KMS-11 (cell line): Measurements from ENCODE around the gene ATOH7.

ENCODE experiments used
- H2AFZ ChIP-seq: fragments of 200-600 bp; sonication (generic); 2 replicates; pipeline ENCODE4 v1.6.1; 2016; ENCODE audit warnings: antibody characterized with exemption, mixed run types, low read depth
- H3K27ac ChIP-seq: fragments of 200-600 bp; sonication (generic); 2 replicates; pipeline ENCODE4 v1.6.1; 2016; ENCODE audit warnings: mild to moderate bottlenecking, mixed run types
- H3K27me3 ChIP-seq: fragments of 200-600 bp; sonication (generic); 2 replicates; pipeline ENCODE4 v1.6.1; 2017; ENCODE audit warnings: mild to moderate bottlenecking, low read depth, mixed run types, moderate library complexity; ENCODE audit not compliant: insufficient read depth
- H3K36me3 ChIP-seq: fragments of 200-600 bp; sonication (generic); 2 replicates; pipeline ENCODE4 v1.6.1; 2017; ENCODE audit warnings: mild to moderate bottlenecking, mixed run types; ENCODE audit not compliant: insufficient read depth
- H3K4me1 ChIP-seq: fragments of 200-600 bp; sonication (generic); 2 replicates; pipeline ENCODE4 v1.6.1; 2016; ENCODE audit warnings: mild to moderate bottlenecking, low read depth, mixed run types; ENCODE audit not compliant: poor library complexity, severe bottlenecking
- H3K4me2 ChIP-seq: fragments of 200-600 bp; sonication (generic); 2 replicates; pipeline ENCODE4 v1.7.0; 2016; ENCODE audit warnings: mild to moderate bottlenecking, mixed run types
- H3K4me3 ChIP-seq: fragments of 200-600 bp; sonication (generic); IDR thresholded peaks from 2 replicates; pipeline ENCODE4 v1.6.1; 2017; ENCODE audit warnings: low read depth, low read length, mixed read lengths; ENCODE audit not compliant: insufficient read depth
- H3K79me2 ChIP-seq: fragments of 200-600 bp; sonication (generic); 2 replicates; pipeline ENCODE4 v1.6.1; 2016; ENCODE audit warnings: low read depth, mixed run types; ENCODE audit not compliant: insufficient read depth
- H3K9ac ChIP-seq: fragments of 200-600 bp; sonication (generic); 2 replicates; pipeline ENCODE4 v1.6.1; 2016; ENCODE audit warnings: mild to moderate bottlenecking, mixed run types
- H4K20me1 ChIP-seq: fragments of 200-600 bp; sonication (generic); 2 replicates; pipeline ENCODE4 v1.6.1; 2016; ENCODE audit warnings: mild to moderate bottlenecking, mixed run types; ENCODE audit not compliant: insufficient read depth
- TF ChIP-seq, protein P1 (sequence below): fragments of 200-600 bp; sonication (generic); conservative IDR thresholded peaks from 2 replicates; pipeline ENCODE4 v1.6.1; 2017; ENCODE audit warnings: low read depth, mild to moderate bottlenecking, antibody characterized with exemption, low read length, moderate library complexity, mixed read lengths

Gene ATOH7

DNA sequence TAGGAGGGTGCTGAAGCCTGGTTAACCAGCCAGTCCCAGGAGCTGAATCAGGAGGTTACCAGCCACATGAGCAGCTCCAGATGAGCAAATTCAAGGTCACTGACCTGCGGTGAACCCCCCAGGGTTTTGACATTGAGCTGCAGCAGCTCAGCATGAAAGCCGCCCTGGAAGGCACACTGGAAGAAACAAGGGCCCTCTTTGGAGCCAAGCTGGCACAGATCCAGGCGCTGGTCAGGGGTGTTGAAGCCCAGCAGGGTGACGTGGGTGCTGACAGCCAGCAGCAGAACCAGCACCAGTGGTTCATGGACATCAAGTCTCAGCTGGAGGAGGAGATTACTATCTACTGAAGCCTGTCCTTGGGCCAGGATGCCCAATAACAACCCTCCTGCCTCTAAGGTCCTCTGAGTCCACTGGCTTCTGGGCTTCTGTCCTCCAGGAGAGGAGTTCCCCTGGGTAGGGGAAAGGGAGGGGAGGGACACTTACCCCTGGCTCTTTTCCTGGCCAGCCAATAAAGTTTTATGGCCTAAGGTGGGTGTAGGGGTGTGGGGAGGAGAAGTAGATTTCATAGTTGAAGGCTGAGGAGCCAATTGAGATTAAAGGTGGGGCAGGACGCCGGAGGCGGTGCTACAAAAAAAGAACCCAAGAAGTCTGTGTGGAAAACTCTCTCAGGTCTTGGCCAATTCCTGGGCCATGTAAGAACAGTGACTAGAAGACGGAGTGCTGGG lies 29.4 kb upstream of the ATOH7 start:
- H3K4me3 ChIP-seq = no peak overlapping the region
- H3K4me1 ChIP-seq = no peaks in the 10 kb centered on the region
- TF ChIP-seq, protein P1, sequence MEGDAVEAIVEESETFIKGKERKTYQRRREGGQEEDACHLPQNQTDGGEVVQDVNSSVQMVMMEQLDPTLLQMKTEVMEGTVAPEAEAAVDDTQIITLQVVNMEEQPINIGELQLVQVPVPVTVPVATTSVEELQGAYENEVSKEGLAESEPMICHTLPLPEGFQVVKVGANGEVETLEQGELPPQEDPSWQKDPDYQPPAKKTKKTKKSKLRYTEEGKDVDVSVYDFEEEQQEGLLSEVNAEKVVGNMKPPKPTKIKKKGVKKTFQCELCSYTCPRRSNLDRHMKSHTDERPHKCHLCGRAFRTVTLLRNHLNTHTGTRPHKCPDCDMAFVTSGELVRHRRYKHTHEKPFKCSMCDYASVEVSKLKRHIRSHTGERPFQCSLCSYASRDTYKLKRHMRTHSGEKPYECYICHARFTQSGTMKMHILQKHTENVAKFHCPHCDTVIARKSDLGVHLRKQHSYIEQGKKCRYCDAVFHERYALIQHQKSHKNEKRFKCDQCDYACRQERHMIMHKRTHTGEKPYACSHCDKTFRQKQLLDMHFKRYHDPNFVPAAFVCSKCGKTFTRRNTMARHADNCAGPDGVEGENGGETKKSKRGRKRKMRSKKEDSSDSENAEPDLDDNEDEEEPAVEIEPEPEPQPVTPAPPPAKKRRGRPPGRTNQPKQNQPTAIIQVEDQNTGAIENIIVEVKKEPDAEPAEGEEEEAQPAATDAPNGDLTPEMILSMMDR = no peak
- no peak overlapping the region for H3K9ac ChIP-seq
- no peak overlapping the region for H2AFZ ChIP-seq
- H3K4me2 ChIP-seq = no peak overlapping the region
- H3K27ac ChIP-seq = no peak overlapping the region
- H3K27me3 ChIP-seq = no peaks in the 10 kb centered on the region
- H3K79me2 ChIP-seq = no peaks in the 10 kb centered on the region
- H4K20me1 ChIP-seq = no peaks in the 10 kb centered on the region
- H3K36me3 ChIP-seq = no peaks in the 10 kb centered on the region

DNA sequence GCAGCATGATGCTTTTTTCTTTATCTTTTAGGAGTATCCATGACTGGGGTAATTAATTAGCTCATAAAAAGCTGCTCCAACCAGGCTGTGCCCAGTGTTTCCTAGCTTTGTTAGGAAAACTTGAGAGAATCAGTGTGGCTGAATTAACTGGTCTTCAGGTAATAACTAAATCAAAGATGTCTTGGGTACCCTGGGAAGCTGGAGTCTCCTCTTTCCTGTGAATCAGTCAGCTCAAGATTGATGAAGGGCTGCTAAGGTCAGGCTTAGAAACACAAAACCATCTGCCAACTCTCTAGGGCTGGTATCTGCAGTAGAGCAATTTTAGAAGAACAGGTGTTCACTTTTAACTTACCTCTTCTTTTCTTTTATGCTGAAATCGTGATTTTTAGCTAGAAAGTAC lies 21.4 kb upstream of the ATOH7 start:
- Histone ChIP-seq H2AFZ (no peak overlapping the region), H3K4me1 (peaks cover 11% of the 10 kb centered on the region), H4K20me1 (no peaks in the 10 kb centered on the region), H3K4me3 (no peak overlapping the region), H3K4me2 (no peak overlapping the region), H3K9ac (no peak overlapping the region), H3K27ac (no peak overlapping the region), H3K27me3 (no peaks in the 10 kb centered on the region), H3K36me3 (no peaks in the 10 kb centered on the region), H3K79me2 (no peaks in the 10 kb centered on the region)
- TF ChIP-seq, protein P1 = no peak

DNA sequence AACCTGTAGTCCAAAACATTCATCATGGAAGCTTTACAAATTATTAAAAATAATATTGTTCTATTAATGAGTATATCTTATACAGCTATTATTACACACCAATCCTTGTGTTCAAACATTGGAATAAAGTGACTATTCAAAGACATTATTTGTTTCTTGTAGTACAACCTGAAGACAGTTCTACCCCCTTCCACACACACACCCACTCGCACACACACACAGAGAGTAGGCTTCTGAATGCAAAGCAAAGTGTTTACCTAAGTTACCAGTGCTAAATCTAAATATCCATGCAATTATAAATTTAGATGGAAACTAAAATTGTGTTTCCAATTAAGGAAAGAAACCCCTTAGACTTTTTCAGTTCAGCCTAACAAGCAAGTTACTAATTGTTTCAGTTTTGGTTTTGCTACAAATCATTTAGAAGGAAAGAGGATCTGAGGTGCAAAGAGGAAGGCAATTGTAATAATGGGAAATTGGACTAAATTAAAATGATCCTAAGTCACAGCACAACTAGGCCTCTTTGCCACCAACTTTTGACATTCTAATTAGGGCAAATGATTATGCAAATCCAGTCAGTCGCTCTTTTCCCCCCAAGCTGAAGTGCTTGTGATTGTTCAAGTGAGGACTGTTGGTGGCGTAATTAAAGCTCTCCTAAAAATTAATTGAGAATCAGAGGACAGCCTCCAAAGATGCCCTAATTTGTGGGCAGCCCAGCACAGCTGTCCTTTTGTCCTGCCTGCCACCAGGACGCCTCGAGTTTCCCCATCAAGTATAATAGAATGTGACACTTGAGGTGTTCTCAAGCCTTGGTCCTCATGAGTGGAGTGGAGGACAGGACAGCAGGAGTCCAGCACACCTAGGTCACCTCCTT lies 19.9 kb upstream of the ATOH7 start:
- peak overlapping the region; percentile 55; the same call in 1 of the 2 replicates for H3K4me2 ChIP-seq
- no peaks in the 10 kb centered on the region for H3K36me3 ChIP-seq
- no peak overlapping the region for H3K9ac ChIP-seq
- TF ChIP-seq, protein P1 = no peak
- no peaks in the 10 kb centered on the region for H4K20me1 ChIP-seq
- H3K4me1 ChIP-seq = peaks cover 11% of the 10 kb centered on the region
- no peak overlapping the region for H3K4me3 ChIP-seq
- peak overlapping the region; percentile 9; the same call in 1 of the 2 replicates for H2AFZ ChIP-seq
- H3K27ac ChIP-seq = no peak overlapping the region
- H3K27me3 ChIP-seq = no peaks in the 10 kb centered on the region
- H3K79me2 ChIP-seq = no peaks in the 10 kb centered on the region

DNA sequence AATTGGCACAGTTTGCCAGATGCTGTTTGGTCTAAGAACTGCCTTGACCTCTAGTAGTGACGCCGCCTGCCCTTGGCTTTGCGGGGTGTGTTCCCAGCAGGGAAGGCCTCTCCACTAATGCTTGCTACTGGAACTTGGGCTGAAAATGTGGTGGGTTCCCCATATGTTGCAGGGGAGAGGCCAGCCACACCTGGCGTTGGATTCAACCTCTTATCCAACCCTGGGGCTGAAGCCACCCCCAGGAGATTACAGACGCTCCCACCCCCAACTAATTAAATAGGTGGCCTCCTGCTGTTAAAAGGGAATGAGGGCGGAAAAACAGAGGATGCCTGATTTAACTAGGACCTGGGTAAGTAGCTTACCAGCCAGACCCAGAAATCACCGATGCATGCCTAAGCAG lies 19.2 kb upstream of the ATOH7 start:
- no peak overlapping the region for H3K9ac ChIP-seq
- no peaks in the 10 kb centered on the region for H3K79me2 ChIP-seq
- no peak overlapping the region for H2AFZ ChIP-seq
- H3K4me3 ChIP-seq = no peak overlapping the region
- no peak overlapping the region for H3K4me2 ChIP-seq
- TF ChIP-seq, protein P1 = no peak
- peaks cover 11% of the 10 kb centered on the region for H3K4me1 ChIP-seq
- no peak overlapping the region for H3K27ac ChIP-seq
- H3K27me3 ChIP-seq = no peaks in the 10 kb centered on the region
- H3K36me3 ChIP-seq = no peaks in the 10 kb centered on the region
- no peaks in the 10 kb centered on the region for H4K20me1 ChIP-seq
